Transverse colon (tissue), 4 donors: Measurements from ENCODE around the gene MDM2. TPM values are rescaled to one million over a fixed set of nuclear protein-coding genes. Genes with fewer than 3 reads are reported as not detected.

Source experiments
- DNase-seq: peaks from one replicate; pipeline ENCODE4 v3.0.0-alpha.2; 2019
- H3K27ac ChIP-seq, 4 donors: fragments of 200-600 bp; sonication (generic); 2 replicates each; pipeline ENCODE4 v1.5.1; 2016 to 2018; ENCODE audit warnings: inconsistent platforms in 4 of 4
- H3K27me3 ChIP-seq: fragments of 200-600 bp; sonication (generic); 2 replicates; pipeline ENCODE4 v1.5.1; 2017; ENCODE audit warnings: inconsistent platforms
- H3K36me3 ChIP-seq, 4 donors: fragments of 200-600 bp; sonication (generic); 2 replicates each; pipeline ENCODE4 v1.5.1; 2017 to 2019; ENCODE audit warnings: inconsistent platforms in 4 of 4
- H3K4me1 ChIP-seq, 4 donors: fragments of 200-600 bp; sonication (generic); 2 replicates each; pipeline ENCODE4 v1.5.1; 2017 to 2020; ENCODE audit warnings: inconsistent platforms in 4 of 4
- H3K4me3 ChIP-seq, 4 donors: fragments of 200-600 bp; sonication (generic); 1 replicate in 1 of 4; 2 replicates in 3 of 4; pipeline versions ENCODE4 v1.5.1 to v1.6.1; 2017 to 2019; ENCODE audit warnings: inconsistent platforms in 4 of 4
- H3K9me3 ChIP-seq, 2 donors: fragments of 200-600 bp; sonication (generic); 2 replicates each; pipeline ENCODE4 v1.5.1; 2017 to 2019; ENCODE audit warnings: inconsistent platforms in 2 of 2
- EP300 ChIP-seq: sonication (generic); formaldehyde crosslinking; IDR thresholded peaks from one replicate; pipeline ENCODE4 v1.6.1; 2017; ENCODE audit warnings: antibody characterized with exemption, low read depth
- POLR2A ChIP-seq: fragments of 450-650 bp; IDR thresholded peaks from one replicate; pipeline ENCODE4 v1.6.1; 2016; ENCODE audit warnings: antibody characterized with exemption, mild to moderate bottlenecking, moderate library complexity
- POLR2AphosphoS5 ChIP-seq, 3 donors: sonication (generic); formaldehyde crosslinking; IDR thresholded peaks; one replicate each; pipeline ENCODE4 v1.6.1; 2016; ENCODE audit warnings: antibody characterized with exemption in 3 of 3
- WGBS, 2 donors: methylation state at CpG; one replicate each; pipeline ENCODE4 v1.1.5; 2018; ENCODE audit warnings: low coverage in 1 of 2; 5-methylcytosine and 5-hydroxymethylcytosine counted together
- in situ Hi-C, 4 donors: fragments of 200-750 bp; cut with MboI; loops; one replicate each; pipeline versions ENCODE4 v1.15.0 to v1.15.1; 2017; ENCODE audit warnings: low sequenced_read_pairs in 3 of 4, low pct_ligation_motif_present in 1 of 4, low pct_unique_long_range_greater_than_20kb in 1 of 4
- intact Hi-C: fragments of 100-400 bp; cut with DNase I; formaldehyde crosslinking; loops from one replicate; pipeline ENCODE4 v1.15.1; 2023; ENCODE audit warnings: low total_unique reads
- total RNA-seq, 4 donors: library from RNA; depleted of rRNA; stranded (reverse); fragments of >200 nt; gene quantifications; one replicate each; pipeline ENCODE4 v1.1.0, GENCODE V29; 2016
- TF ChIP-seq, protein P1 (sequence below), 5 experiments: fragments of 200-600 bp in 3 of 5; fragments of 450-650 bp in 2 of 5; sonication (generic) in 3 of 5; IDR thresholded peaks; 1 replicate in 2 of 5; 2 replicates in 3 of 5; pipeline ENCODE4 v1.5.1; 2016 to 2017; ENCODE audit warnings: antibody characterized with exemption in 5 of 5, inconsistent platforms in 3 of 5, mild to moderate bottlenecking in 2 of 5, moderate library complexity in 1 of 5

The MDM2 gene
- total RNA-seq, 4 donors from 2014 or later, result 45.7 to 291 (median 220) TPM

DNA sequence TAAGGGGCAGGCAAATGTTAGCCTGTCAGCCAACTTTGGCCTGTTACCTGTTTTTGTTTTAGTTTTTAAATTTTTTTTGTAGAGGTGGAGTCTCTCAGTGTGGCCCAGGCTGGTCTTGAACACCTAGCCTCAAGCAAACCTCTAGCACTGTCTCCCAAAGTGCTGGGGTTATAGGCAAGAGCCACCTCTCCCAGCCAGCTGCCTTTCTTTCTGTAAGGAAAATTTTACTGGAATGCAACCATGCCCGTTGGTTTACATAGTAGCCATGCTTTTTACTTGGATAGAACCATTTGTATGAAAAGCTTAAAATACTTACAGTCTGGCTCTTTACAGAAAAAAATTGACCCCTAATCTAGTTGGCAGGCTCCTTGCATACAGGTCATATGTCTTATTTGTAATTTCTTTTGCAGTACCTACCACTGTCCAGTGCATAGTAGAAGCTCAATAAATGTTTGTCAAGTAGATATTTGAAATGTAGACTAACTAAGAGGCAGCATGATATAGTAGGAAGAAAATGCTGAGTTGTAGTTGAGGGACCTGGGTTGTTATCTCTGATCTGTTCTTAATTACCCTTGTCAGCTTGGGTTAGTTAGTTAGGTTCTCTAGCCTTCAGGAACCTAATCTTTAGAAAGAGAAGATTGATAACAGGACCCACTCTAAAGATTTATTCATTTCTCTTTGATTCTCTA lies 4.7 kb downstream of the MDM2 start:
- in situ Hi-C loops, result no loop called here
- TF ChIP-seq POLR2A (no peak), EP300 (no peak), POLR2AphosphoS5 (IDR thresholded peaks at IDR 0.05) (no peak)
- TF ChIP-seq, protein P1, sequence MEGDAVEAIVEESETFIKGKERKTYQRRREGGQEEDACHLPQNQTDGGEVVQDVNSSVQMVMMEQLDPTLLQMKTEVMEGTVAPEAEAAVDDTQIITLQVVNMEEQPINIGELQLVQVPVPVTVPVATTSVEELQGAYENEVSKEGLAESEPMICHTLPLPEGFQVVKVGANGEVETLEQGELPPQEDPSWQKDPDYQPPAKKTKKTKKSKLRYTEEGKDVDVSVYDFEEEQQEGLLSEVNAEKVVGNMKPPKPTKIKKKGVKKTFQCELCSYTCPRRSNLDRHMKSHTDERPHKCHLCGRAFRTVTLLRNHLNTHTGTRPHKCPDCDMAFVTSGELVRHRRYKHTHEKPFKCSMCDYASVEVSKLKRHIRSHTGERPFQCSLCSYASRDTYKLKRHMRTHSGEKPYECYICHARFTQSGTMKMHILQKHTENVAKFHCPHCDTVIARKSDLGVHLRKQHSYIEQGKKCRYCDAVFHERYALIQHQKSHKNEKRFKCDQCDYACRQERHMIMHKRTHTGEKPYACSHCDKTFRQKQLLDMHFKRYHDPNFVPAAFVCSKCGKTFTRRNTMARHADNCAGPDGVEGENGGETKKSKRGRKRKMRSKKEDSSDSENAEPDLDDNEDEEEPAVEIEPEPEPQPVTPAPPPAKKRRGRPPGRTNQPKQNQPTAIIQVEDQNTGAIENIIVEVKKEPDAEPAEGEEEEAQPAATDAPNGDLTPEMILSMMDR (IDR thresholded peaks at IDR 0.05), result no peak
- DNase-seq, result no peak
- intact Hi-C loops, result no loop called here
- 47 to 80% methylated on average over 1 of the region's 1 CpG for WGBS, 2 donors
- peaks cover 13 to 51% (median 41%) of the 10 kb centered on the region in 4 donors for H3K4me1 ChIP-seq
- H3K27me3 ChIP-seq, result no peaks in the 10 kb centered on the region
- H3K36me3 ChIP-seq, result peaks cover 0 to 49% (median 14%) of the 10 kb centered on the region in 4 donors
- H3K27ac ChIP-seq, result no peak overlapping the region
- no peak overlapping the region for H3K4me3 ChIP-seq
- no peaks in the 10 kb centered on the region for H3K9me3 ChIP-seq

DNA sequence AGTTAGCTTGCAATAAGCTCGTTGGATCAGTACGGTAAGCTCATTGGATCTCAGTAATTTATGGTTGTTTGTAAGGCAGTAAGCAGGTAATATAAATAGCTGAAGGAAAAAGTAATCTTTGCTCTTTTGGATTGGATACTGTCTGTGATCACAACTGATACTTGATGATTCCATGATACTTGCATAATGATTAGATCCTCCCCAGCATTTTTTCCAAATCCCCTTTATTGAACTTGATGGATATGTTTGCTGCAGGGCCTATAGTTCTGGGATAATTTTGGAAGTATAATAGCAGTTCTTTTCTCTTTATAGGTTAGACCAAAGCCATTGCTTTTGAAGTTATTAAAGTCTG lies 5.2 kb downstream of the MDM2 start:
- Histone ChIP-seq H3K36me3 (peaks cover 0 to 54% (median 17%) of the 10 kb centered on the region in 4 donors), H3K9me3 (no peaks in the 10 kb centered on the region), H3K4me3 (no peak overlapping the region), H3K27ac (no peak overlapping the region), H3K4me1 (peaks cover 13 to 51% (median 41%) of the 10 kb centered on the region in 4 donors), H3K27me3 (no peaks in the 10 kb centered on the region)
- intact Hi-C loops (no loop called here), in situ Hi-C loops (no loop called here)
- TF ChIP-seq, protein P1 (IDR thresholded peaks at IDR 0.05), result no peak
- no peak for DNase-seq
- WGBS, 2 donors, result 24 to 61% methylated on average over 2 of the region's 2 CpGs

DNA sequence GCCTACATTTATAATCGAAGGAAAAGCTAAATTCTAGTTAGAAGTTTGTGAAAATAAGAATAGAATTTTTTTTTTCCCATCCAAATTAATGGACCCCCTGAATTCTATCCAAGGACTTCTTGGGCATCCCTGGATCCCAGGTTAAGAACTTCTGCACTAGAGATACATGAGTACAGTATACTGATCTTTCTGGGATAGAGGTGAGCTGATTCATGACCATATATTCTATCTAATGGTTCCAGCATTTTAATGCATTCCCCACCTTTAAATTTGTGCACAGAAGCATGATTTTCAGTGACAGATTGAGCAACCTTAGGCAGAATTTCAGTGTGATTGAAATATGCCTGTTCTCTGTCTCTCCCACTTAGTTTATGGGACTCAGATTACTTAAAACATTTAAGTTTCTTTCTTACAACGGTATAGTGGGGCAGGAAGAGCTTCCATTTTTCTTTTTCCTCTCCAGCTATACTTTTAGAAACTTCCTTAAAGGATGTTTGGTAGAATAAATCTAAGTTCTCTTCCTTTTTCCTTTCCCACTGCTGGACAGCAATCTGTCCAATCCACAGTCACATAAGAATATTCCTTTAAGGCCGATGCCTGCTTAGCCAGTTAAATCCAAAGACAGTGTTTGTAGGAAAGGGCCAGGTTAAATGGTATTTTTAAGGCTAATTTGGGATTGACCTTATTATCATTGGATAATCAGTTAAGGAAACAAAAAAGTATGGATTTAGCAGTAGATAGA lies 6.7 kb downstream of the MDM2 start:
- H3K36me3 ChIP-seq, result peaks cover 0 to 58% (median 20%) of the 10 kb centered on the region in 4 donors
- no peak overlapping the region for H3K27ac ChIP-seq
- intact Hi-C loops, result no loop called here
- in situ Hi-C loops, result no loop called here
- WGBS, 2 donors, result 73 to 77% methylated on average over 3 of the region's 3 CpGs
- no peak for DNase-seq
- no peaks in the 10 kb centered on the region for H3K27me3 ChIP-seq
- TF ChIP-seq POLR2A (no peak), POLR2AphosphoS5 (IDR thresholded peaks at IDR 0.05) (no peak), EP300 (no peak)
- TF ChIP-seq, protein P1 (IDR thresholded peaks at IDR 0.05), result no peak
- no peak overlapping the region for H3K4me3 ChIP-seq
- peaks cover 13 to 45% (median 40%) of the 10 kb centered on the region in 4 donors for H3K4me1 ChIP-seq
- no peaks in the 10 kb centered on the region for H3K9me3 ChIP-seq

DNA sequence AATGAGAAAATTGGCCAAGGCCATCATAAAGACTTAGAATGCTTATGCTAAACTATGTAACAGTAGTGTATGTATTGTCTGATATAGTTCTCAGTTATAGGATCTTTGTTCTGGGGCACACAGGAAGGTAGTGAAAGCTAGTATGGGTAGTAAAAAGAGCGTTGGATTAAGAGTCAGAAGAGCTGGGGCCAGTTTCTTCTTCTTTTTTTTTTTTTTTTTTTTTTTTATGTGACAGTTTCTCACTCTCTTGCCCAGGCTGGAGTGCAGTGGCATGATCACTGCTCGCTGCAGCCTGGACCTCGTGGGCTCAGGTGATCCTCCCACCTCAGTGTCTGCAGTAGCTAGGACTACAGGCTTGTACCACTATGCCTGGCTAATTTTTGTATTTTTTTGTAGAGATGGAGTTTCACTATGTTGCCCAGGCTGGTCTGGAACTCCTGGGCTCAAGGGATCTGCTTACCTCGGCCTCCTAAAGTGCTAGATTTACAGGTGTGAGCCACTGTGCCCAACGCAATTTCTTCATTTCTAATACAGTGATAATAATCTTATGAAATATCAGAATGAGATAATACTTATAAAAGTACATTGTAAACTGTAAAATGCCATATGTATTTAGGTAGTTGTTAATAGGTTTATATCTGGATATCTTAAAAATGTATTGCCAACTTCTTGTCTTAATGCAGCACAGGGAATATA lies 7.4 kb downstream of the MDM2 start:
- intact Hi-C loops, result no loop called here
- peaks cover 0 to 55% (median 24%) of the 10 kb centered on the region in 4 donors for H3K36me3 ChIP-seq
- no peak for DNase-seq
- TF ChIP-seq POLR2AphosphoS5 (IDR thresholded peaks at IDR 0.05), result no peak
- TF ChIP-seq POLR2A, result no peak
- TF ChIP-seq, protein P1 (IDR thresholded peaks at IDR 0.05), result no peak
- TF ChIP-seq EP300, result no peak
- no peak overlapping the region for H3K27ac ChIP-seq
- H3K4me3 ChIP-seq, result no peak overlapping the region
- H3K9me3 ChIP-seq, result no peaks in the 10 kb centered on the region
- in situ Hi-C loops, result no loop called here
- 78 to 84% methylated on average over 3 to 5 of the region's 5 CpGs for WGBS, 2 donors
- no peaks in the 10 kb centered on the region for H3K27me3 ChIP-seq
- H3K4me1 ChIP-seq, result peaks cover 13 to 40% (median 38%) of the 10 kb centered on the region in 4 donors
